HG02678 (cell line): ENCODE results near the gene RAD51B.
A peak's percentile ranks its signal among the peaks of the same experiment; 100 is the strongest.

Experiments
- ATAC-seq: cut with Tn5 transposase; IDR thresholded peaks from one replicate; pipeline ENCODE4 v1.9.1; 2021; ENCODE audit warnings: mild to moderate bottlenecking, moderate library complexity; ENCODE audit not compliant: unreplicated experiment

Gene RAD51B

DNA sequence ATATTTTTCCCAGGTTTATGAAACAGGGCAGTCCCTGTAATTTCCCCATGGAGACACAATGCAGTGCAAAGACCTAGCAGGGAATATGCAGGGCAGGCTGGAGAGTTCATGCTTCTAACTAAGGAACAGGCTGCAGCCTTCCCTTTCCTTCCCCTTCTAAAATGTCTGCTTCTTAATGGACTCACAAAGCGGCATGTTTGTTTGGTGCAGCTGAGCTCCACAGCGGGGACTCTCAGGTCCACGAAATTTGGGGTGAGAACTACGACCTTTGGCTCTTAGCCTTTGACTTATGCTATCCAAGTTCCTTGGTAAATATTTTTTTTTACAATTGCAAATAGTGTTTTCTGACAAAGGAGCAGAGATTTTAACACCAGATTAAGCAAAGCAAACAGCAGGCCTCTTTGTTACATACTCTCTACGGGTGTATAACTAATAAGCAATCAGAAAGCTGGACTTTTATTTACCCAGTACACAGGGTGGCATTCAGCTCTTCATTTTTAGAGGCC is 649.7 kb downstream of the RAD51B start:
- no peak for ATAC-seq

DNA sequence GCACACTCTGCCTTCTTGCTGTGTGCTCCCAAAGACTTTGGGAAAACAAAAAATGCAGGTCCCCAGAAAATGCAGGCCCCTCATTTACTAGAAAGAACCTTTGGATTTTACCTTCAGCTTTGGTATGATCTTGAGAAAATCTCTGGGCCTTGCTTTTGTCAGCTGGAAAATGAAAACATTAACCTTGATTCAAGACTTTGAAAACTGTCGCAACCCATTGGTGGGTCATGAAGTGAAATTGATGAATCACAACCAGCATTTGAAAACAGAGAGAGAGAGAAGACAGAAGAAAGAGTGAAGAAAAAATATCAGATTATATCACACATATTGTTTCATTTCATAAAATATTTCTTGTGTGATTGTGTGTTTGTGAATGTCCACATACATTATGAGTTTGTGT is 650.8 kb downstream of the RAD51B start:
- ATAC-seq = no peak

DNA sequence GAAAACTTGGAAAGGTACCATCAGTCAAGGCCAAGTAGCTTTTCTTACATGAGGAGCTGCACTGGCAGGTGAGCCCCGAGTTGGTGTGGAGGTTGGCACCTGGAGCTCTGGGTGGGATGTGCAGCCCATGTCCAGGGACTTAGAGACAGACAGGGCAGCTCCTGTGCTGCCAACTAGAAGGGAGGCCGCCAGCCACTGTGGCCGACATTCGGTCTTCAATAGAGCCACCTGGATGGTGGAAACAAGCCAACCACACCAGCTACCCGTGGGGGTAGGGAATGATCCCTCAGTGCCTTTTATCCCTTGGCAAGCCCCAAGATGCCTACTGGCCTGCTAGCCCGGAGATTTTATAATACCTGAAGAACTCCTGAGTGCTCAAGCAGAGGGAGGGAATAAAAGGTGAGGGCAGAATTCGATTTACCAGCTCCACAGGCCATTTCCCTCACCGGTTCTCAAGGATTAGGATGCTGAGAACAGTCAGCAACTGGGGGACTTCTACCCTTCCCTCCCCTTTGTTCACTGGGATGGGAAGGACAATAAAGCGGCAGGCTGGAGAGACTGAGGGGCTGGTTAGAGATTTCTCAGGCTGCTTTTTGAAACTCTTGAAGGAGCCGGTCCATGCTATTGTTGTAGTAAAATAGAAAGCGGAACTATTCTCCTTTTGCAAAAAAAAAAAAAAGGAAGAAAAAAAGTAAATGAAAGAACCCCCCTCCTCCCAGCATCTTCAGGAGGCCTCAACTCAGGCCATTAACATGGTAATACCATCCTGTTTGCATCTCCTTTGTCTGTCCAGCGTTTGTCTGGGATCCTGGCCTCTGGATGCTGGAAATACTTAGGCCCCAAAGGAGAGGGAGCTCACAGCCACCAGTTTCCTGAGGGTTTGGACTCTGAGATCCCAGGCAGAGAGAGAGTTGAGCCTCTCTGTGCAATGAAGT is 651.7 kb downstream of the RAD51B start:
- no peak for ATAC-seq

DNA sequence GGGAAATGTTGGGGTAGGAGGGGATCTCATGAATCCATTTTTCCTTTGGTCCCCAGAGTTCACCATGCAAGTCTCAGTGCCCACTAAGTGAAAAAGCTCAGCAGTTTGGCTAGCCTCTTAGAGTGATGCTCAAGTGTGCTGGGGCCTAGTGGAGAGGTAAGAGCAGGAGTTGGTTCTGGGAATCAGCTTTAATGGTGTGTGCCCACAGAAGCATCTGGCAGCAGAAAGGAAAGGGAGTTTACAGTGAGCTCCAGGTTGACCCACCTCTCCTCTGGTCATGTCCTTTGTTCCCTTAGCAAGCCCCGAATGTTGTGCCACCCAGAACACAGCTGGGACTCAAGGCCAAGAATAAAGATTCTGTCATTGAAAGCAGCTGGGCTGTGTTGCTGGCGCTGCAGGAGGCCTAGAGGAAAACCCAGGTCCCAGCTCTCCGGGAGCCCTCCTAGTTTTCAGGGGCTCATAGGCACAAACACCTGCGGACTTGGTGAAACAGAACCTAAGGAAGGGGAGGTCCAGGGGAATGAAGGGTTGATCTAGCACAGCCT is 652.5 kb downstream of the RAD51B start:
- no peak for ATAC-seq

DNA sequence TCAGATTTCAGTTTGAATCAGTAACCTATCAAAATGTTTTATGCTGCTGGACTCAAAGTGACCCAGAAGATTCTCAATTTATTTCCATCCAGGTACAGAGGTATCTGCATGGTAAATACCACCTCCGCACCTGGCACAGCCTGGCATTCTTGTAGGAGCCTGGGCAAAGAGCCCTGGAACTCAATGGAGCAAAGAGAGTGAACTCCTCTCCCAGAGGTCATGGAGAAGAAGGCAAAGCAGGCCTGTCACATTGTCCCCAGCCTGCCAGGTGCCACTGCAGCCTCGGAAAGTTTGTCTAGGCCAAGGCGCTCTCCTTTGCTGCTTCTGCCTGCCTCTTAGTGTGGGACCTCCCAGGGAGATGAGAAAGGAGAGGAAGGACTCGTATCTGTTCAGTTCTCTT is 653.5 kb downstream of the RAD51B start:
- no peak for ATAC-seq

DNA sequence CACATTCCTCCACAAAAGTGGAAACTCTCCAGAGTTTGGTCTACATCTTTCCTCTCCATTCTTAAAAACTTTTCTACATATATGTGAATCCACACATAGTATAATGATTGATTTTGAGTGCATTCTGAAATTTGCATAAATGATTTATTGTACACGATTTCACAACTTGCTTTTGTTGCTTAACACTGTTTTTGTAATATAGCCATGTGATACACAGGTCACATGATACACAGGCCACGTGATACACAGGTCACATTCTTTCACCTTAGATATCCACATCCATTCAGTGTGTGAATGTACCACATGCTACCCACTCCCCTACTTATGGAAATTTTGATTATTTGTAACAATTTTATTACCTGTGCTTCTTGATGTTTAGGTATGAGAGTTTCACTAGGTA is 654.2 kb downstream of the RAD51B start:
- no peak for ATAC-seq

DNA sequence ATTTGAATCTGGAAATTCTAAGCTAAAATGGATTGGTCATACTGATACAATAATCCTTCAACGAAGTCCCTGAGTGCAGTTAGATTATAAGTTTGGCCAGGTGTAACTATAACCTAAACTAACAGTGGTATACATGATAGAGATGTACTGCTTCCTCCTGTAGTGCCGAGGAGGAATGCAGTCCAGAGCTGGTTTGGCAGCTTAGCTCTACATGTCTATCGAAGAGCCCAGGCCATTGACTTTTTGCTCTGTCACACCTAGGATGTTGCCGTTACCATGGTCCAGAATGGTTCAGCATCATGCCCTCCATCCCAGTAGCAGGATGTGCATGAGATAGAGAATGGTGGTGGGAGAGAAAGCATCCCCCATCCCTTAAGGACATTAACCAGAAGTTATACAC is 655.2 kb downstream of the RAD51B start:
- no peak for ATAC-seq

DNA sequence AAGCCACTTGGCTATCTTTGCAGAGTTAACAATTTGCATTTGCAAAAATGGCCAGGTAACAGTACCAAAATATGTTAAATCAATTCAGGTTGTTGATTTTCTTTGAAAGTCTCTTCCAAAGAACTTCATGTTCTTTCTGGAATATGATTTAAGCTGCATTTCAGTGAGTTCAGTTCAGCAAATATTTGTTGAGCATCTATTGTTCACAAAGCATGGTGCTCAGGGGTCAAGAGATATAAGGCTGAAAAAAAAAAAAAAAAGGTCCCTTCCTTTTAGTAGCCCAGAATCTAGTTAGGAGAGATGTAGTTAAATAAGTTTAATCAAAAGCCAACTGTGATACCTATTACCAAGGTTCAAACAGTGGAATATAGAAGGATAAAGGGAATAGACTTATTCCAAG is 656.2 kb downstream of the RAD51B start:
- no peak for ATAC-seq

DNA sequence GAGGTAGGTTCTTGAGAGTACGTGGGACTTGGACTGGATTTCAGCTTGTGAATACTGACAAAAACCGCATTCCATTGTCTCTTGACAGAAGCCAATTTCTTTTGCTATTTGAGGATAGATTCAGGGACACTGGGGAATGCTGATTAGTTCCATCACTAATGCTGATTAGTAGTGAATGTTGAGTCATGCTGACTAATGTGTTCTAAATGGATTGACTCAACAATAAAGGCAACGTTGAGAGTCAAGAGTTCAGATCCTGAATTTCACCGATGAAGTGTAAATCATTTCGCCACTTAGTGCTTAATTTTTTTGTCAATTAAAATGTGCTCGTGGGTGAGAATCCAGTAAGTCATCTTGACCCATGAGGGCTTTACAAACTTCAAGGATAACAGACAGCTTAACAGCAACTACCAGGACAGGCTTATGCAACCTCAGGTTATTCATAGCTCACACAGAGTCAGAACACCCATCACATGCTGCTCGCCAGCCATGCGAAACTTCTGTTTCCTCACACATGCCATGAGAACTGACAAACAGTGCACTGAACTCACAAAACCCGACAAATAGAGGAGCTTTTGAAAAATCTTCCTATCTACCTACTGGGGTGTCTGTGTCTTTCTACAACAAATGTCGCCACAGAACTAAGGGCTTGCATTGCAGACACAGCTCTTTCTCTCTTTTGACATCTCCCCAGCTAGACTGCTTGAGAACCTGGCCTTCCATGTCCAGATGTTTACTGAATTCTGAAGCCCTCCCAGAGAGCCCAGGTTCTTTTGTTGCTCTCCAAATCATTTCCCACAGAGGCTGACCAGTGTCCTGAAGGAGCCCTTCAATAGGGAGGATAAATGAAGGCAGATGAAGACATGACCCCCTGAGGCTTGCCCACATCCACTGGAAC is 656.9 kb downstream of the RAD51B start:
- peak; percentile 83 for ATAC-seq

DNA sequence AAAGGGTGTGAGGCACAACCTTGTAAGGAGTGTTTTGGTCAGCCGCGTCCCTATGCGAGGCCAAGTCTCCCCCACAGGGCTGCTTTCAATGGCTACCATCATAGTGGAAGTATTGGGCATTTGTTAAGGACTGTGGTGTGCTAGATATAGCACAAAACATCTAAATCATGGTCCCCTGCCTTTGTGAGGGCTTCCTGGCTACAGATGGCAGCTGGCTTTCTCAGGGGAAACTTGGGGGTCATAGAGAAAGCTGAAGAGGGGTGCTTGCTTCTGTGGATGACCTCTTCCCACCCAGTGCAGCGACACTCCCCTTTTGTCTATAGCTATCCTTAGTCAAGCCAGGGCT is 657.5 kb downstream of the RAD51B start:
- ATAC-seq = no peak

DNA sequence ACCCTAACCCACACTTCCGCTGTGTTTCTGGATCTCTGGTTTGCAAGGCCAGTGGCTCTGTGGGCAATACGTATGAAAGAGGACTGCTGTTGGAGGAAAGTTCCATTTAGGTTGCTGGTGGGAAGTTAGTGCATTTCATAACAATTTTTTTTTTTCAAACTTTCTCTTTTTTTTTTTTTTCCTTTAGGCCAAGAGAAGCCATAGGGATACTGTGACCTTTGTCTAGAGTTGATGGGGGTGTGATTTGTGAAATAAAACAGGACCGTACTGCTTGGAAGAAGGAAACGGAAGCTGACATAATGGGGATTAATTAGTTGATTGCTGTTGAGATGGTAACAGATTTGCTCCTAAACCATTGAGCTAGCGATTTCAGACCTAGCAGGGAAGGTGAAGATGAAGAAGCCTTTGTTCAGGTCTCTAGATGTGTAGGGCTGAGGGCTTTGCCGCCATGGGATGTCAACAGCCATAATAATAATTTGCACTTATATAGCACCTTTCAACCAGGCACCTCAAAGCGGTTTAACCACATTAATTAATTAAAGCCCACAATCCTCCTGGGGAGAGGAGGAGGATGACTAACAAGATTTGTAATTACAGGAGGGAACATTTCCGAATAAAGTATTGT is 658.0 kb downstream of the RAD51B start:
- no peak for ATAC-seq

DNA sequence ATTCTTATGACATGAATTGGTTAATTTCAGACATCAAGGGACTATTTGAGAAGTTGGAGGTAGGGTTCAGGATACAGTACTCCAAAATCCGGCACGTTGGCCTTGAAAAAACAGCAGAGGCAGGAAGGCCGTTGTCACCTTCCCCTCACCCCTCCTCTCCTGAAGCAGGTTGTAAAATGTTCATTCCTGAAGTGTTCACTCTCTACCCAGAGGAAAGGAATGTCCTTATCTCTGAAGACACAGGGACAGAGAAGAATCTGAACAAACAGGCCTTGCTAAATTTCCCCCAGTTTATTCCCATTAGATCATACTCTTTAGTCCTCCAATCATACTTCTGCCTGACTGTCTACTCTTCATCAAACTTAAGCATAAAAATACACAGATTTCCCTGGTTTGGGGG is 659.7 kb downstream of the RAD51B start:
- ATAC-seq = no peak

DNA sequence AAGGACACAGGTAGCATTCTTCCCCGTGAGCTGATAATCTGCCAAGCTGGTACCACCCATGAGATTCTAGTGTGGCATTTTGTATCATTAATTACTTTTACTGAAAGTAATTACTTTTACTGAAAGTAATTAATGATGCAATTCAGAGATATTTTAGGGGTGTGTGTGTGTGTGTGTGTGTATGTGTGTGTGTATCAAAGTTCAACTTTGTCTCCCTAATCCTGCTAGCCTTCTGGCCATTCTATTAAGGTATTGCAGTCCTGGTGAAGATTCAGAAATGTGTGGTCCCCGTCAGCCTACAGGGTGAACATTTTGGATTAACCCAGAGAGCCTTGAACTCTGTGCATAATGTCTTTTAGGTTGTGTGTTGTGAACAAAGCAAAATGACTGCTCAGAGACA is 662.4 kb downstream of the RAD51B start:
- no peak for ATAC-seq

DNA sequence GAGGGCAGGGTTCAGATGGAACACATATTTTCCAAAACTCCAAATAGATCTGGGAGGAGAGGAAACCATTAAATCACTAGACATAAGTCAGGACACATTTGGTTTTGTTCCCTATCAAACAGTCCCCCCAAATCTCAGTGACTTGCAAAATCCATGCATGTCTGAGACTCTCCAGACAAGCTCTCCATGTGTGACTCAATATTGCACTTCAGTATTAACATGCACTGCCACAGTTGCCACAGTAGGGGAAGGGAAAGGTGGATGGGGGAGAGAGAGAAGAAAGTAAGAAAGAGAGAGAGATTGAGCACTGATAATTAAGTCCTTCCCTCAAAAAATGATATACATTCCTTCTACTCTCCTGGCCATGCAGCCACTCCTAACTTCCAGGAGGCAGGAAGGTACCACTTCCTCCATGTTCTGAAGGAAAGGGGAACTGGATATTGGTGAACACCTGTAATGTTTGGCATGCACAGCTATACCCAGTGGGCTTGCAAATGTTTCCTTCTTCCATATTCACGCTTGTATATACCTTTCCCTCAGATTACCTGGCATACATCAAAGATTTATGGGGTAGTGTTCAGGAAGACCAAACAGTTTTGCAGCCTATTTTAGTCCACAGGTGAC is 663.3 kb downstream of the RAD51B start:
- ATAC-seq = no peak

DNA sequence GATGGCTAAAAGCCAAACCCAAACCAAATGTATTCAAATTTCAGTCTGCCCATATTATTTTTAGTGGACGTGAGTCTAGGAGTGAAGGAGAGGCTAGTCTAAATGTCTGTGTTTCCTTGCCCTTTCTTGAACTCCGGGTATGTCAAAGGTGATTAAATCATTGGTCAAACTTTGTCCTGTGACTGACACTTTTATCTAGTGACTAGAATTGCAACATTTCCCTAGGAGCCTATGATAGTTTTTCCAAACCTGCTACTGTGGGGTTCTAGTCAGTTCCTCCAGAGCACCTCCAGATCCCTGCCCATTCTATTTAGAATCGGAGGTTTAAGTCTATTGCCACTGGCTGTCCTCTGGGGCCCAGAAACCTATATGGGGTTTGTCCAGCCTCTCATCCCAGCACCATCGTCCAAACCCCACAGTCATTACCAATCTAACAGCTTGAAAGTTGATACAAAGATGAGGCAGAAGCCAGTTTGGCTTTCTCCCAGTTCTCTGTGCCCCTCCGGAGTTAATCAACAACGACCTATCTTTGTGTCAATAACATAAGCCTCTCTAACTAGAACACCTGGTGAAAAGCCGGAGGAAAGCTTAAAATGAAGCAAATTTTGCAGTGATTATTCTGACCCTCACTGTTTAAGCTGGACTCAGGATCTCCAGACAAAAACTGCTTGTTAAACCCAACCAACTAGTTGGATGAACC is 666.6 kb downstream of the RAD51B start:
- no peak for ATAC-seq

DNA sequence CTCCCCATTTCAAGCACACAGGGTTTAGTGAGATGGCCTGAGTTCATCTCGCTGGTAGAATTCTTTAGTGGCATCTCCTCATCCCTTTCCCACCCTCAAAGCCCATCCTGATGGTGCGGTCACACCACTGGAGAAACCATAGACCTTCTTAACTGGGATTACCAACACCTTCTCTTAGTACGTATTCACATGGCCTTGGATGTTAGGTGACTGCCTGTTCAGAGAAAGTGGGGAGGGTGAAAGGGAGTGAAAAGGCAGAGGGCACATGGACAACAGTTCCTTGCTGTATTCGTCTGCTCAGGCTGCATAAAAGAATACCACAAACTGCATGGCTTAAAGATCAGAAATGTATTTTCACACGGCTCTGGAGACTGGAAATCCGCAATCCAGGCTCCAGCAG is 667.2 kb downstream of the RAD51B start:
- ATAC-seq = no peak

DNA sequence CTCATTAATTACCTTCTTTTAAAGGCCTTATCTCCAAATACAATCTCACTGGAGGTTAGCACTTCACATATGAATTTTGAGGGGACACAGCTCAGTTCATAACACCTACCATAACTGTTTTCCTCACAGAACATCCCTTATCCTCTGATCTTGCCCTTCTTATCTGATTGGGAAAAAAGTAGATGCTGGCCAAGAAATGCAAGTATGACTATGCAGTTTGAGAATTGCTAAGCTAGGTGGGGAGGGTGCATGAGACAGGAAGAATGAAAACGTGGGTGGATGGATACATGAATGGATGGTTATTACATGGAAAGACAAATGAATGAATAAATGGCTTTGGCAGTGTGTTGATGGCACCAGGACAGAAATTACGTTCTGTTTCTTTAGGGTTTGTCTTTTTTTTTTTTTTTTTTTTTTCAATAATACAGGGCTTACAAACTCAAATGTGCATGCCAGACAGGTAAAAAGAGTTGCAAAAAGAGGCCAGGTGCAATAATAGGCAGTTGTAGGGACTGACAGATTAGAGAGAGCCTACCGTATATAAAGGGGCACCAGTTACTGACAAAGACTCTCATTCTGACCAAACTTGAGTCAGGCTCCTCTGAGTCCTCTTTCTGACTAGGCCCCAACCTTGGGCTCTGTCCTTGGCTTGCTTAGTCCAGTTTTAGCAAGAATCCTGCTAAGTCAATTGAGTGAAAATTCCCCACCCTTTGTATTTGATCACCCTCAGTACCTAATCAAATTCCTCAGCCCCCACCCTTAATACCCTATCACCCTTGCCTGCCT is 668.4 kb downstream of the RAD51B start:
- no peak for ATAC-seq

DNA sequence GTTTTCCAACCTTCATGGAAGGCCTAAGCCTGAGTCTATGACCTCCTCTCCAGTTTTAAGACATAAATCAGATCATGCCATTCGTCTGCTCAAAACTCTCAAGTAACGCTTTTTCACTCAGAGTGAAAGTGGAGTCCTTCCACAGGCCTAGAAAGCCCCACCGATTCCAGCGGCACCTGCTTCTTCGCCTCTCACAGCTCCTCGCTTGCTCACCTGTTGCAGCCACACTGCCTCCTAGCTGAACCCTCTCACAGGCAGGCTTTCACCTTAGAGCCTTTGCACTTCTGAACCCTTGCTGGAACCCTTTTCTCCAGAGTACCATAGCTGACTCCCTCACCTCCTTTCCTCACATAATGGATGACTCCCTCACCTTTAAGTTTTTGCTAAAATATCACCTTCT is 672.2 kb downstream of the RAD51B start:
- no peak for ATAC-seq
